TTC549 (cell line): ENCODE data around the gene SBF2.

Experiments used
- FAIRE-seq: peaks from 2 replicates; lab custom pipeline; 2012; peaks lifted over from hg19 to GRCh38; lab: Jason Lieb, UNC

Gene SBF2

DNA sequence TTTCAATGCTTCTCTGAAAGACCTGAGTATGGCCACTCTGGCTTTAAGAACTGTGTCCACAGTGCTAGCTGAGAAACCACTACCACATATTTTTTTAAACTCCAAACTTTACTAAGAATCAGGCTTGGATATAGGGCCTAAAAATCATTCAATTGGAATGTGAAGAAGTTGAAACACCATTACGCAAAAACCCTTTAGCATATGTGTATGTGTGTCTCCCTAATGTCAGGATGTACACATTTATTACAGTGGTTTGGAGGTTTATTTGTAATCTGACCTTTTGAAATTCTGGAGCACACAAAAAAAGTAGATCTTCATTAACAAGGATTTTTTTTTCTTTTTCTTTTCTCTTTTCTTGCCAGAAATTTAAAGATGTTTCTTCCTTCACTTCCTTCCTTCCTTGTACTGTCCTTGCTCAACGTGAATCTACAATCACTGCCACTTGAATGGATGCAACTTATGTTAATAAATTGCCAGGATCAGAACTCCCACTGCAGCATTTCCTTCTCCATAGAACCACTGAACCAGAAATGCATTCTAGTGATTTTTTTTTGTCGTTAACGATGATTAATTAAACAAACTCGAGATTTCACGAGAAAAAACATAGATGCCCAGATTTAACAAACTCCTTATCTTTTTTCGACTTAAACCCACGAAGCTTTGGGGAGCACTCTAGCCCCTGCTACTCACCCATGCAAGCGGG, 7.8 kb upstream of the SBF2 start:
- FAIRE-seq = no peak

GRCh38 chr11:10298342-10298741, 4.3 kb upstream of the SBF2 start:
- FAIRE-seq = no peak

DNA sequence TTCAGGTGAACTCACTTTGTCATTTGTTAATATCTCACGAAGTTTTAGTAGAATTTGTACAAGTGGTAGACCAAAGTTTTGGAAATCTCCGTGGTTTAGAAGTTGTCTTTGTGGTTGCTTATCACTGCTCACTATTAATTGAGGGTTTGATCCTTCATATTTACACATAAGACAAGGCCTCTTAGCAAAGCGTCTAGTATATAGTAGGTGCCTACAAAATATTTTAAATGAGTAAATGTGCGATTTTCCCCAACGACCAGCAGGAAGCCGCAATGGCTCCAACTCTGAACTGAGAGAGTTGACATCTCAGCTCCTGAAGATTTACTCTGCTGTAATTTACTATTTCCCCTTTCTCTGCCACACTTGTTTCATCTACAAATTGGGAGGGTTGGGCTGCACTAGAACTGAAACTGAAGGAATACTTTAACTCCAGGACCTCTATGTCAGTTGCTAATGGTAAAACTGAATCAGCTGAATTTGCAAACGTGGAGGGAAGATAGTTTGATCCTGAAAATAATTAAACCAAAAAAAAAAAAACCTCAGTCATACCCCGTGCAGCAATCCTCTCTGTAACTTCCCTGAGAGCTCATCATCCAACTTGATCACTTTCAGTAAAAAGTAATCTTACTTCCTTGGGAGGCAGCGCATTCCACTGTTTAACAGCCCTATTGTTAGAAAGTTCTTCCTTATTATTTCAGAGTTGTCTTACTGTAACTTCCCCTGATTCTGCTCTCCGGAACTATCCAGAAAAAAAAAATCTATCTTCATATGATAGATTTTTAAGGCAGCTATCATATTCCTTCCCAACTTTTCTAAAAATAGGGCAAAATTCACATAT, 1.3 kb upstream of the SBF2 start:
- FAIRE-seq = no peak

GRCh38 chr11:10294290-10294953, 403 bp upstream of the SBF2 start:
- FAIRE-seq = no peak

DNA sequence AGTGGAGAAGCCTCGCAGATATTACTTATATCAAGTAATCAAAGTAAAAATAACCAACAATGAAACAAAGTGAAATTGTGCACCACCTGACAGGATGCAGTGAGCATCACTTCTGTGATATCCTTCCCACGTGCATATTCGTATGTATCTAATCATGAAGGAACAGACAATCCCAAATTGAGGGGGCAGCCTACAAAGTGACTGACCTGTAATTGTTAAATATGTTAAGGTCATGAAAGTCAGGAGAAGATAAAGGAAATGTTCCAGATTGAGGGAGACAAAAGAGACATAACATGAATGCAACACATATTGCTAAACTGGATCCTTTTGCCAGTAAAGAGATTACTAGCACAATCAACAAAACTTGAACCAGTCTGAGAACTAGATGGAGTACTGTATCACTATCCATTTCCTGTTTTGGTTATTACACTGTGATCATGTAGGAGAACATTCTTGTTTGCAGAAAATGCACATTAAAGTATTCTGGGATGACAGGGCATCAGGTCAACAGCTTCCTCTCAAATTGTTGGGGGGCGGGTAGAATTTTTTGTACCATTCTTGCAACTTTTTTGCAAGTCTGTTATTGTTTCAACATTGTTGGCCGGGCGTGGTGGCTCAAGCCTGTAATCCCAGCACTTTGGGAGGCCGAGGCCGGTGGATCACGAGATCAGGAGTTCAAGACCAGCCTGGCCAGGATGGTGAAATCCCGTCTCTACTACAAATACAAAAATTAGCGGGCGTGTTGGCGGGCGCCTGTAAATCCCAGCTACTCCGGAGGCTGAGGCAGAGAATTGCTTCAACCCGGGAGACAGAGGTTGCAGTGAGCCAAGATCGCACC, 2.0 kb downstream of the SBF2 start:
- FAIRE-seq = no peak

- FAIRE-seq = no peak
Observed at GRCh38 chr11:10289765-10290380, 4.1 kb downstream of the SBF2 start.

DNA sequence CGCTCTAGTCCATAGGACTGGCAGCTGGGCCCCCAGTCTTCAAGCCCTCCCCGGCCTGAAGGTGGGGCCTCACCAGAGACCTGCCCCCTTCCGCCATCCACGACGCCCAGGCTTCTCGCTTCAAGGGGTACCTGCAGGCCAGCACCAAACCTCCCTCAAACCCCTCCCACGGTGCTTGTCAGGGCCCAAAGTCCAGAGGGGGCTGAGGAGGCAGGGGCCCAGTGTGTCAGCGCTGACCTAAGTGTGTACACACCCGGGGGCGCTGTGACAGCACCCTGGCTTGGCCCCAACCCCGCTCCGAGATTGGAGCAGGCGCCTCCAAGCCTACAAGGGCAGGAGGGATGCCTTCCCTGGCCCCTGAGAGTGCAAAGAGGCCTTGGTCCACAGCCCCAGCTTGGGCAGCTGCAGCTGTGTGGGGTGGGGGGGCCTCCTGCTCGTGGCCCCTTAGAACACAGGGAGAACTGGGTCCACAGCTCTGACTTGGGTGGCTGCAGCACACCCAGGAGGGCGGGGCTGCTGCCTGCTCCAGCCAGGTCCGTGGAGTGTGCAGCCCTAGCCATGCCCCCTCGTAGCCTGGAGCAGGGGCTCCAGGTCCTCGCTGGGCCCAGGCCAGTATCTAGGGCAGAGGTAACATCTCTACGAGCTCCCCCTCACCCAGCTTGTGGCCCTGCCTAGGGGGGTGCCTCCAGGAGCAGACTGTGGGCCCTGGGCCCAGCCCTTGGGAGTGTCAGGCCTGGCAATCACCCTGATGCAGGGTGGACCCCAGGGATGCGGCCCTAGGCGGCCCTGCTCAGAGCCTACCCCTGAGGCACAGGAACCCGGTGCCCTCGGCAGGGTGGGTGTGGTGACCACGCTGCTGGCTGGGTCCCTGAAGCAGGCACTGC, 4.9 kb downstream of the SBF2 start:
- no peak for FAIRE-seq

GRCh38 chr11:10287766-10288715, 6.0 kb downstream of the SBF2 start:
- FAIRE-seq = no peak

DNA sequence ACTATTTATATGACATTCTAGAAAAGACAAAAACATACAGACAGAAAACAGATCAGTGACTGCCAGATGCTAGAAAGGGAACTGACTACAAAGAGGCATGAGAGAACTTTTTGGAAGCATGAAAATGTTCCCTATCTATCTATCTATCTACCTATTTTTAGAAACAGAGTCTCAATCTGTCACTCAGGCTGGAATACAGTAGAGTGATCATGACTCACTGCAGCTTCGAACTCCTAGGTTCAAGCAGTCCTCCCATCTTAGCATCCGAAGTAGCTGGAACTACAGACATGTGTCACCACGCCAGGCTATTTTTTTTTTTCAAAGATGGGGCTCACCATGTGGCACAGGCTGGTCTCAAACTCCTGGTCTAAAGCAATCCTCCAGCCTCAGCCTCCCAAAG, 6.9 kb downstream of the SBF2 start:
- FAIRE-seq = no peak

DNA sequence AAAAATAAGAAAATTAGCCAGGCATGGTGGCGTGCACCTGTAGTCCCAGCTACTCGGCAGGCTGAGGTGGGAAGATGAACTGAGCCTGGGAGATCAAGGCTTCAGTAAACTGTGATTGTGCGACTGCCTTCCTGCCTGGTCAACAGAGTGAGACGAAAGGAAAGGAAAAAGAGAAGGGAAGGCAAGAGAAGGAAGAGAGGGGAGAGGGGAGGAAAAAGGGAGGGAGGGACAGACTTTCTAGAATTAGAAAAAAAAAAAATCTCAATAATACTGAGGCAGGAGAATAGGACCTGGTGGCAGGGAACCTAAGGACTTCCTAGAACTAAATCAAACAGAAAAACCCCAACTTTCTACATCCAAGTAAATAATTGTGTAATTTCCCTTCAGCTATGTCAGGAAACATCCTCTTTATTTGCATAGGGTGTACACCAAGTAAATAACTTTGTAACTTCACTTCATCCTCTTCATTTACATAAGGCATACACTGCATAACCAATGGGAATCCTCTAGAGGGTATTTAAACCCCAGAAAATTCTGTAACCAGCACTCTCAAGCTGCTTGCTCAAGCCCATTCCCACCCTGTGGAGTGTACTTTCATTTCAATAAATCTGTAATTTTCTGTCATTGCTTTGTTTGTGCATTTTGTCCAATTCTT, 8.7 kb downstream of the SBF2 start:
- no peak for FAIRE-seq

GRCh38 chr11:10283991-10284390, 10.0 kb downstream of the SBF2 start:
- no peak for FAIRE-seq

- no peak for FAIRE-seq
Observed at GRCh38 chr11:10282117-10282516, 11.9 kb downstream of the SBF2 start.

DNA sequence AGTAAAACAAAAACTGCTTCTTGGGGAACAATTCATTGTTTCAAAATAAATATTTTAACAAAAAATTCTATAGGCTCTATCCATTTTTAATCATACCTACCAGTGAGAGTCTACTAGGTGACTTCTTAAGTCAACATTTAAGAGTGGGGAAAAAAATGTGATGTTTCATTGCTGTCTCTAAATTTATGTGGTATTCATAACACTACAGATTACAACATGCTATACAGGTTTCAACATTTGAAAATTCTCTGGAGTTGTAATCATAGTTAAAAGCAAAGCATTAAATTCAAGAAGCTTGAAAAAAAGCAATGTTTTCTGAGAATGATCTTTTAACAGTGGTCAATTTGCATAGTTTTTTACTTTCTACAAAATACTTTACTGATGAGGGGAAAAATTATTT, 18.3 kb downstream of the SBF2 start:
- FAIRE-seq = no peak

- no peak for FAIRE-seq
Observed at GRCh38 chr11:10274726-10275125, 19.3 kb downstream of the SBF2 start.

DNA sequence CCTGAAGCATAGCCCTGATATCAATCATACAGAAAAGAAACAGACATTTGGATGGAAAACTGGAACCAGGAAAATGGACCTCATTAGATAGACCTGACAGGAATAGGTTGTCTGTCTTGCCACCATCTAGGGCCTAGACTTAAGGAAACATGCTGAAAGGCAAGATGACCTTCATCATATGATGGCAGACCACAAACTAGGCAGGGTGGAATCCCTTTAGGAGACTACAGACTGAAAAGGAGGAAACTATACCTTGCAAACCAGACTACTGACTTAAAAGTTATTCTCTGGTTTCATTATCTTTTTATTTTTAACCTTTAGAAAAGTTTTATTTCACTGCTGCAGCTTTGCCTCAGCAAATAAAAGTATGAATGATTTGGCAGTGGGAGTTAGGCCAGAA, 20.3 kb downstream of the SBF2 start:
- FAIRE-seq = no peak

DNA sequence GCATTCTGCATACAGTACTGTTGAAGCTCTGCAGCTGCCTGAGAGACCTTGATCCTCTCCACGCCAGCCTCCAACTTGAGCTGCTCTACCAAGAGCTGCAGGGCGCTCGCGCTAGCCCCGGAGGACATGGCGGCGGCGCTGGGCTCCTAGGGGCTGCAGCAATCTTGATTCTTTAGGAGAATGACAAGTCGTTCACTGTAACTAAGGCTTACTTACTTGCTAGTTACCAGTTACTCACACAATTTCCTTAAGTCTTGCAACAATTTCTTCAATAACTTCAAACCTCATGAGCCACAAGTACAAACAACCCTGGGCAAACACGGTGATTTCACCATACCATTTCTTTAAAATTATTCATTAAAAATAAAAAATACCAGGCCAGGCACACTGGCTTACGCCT, 21.9 kb downstream of the SBF2 start:
- FAIRE-seq = no peak

GRCh38 chr11:10268746-10269488, 25.1 kb downstream of the SBF2 start:
- FAIRE-seq = no peak

DNA sequence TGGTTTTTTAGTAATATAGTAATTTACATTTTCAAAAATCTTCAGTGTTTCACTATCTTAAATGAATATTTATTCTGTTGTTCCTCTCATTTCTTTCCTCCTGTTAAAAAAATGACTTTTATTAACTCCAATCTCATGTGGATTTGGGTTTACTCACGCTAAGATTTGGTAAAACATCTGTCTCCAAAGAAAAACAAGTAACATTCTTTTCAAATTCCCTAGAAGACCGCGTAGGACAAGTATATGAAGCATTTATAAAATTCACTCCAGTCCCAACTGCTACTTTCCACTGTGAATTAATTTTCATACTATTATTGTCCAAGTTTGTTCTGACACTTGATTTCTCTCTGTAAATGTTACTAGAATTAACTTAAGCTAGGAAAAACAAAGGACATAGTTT, 26.2 kb downstream of the SBF2 start:
- no peak for FAIRE-seq
